NT2/D1 (cell line): ENCODE results near the gene YIF1A.
A peak's percentile ranks its signal among the peaks of the same experiment; 100 is the strongest.
"Not testable (repeated sequence)": the region's sequence is repeated elsewhere in the genome, so short reads cannot be mapped to it uniquely, and the experiment has no call there.

ENCODE experiments used
- DNase-seq: peaks from one replicate; pipeline ENCODE4 v3.0.0-alpha.2; 2011; ENCODE audit warnings: low read depth, low spot score
- H3K27me3 ChIP-seq: 2 replicates; pipeline ENCODE4 v1.6.0; 2011; ENCODE audit warnings: mild to moderate bottlenecking; ENCODE audit not compliant: insufficient read length, insufficient read depth
- H3K36me3 ChIP-seq: 2 replicates; pipeline ENCODE4 v1.6.1; 2011; ENCODE audit warnings: mild to moderate bottlenecking, low read length, mixed read lengths; ENCODE audit not compliant: insufficient read depth, insufficient read length
- H3K4me1 ChIP-seq: 2 replicates; pipeline ENCODE4 v1.5.1; 2011; ENCODE audit not compliant: insufficient read depth, insufficient read length
- H3K4me3 ChIP-seq: 2 replicates; pipeline ENCODE4 v1.5.1; 2011; ENCODE audit warnings: low read depth; ENCODE audit not compliant: insufficient read length
- H3K9ac ChIP-seq: 2 replicates; pipeline ENCODE4 v1.6.0; 2011; ENCODE audit warnings: low read depth; ENCODE audit not compliant: insufficient read length
- H3K9me3 ChIP-seq: 2 replicates; pipeline ENCODE4 v1.5.1; 2011; ENCODE audit warnings: mild to moderate bottlenecking, low read length; ENCODE audit not compliant: insufficient read depth
- SUZ12 ChIP-seq: IDR thresholded peaks from 2 replicates; pipeline ENCODE4 v1.6.1; 2011; ENCODE audit not compliant: insufficient read length, insufficient read depth; ENCODE audit errors: extremely low read depth
- YY1 ChIP-seq: IDR thresholded peaks from 2 replicates; pipeline ENCODE4 v1.6.1; 2011; ENCODE audit not compliant: insufficient read length, insufficient read depth
- ZNF274 ChIP-seq: IDR thresholded peaks from 2 replicates; pipeline ENCODE4 v1.6.1; 2011; ENCODE audit warnings: mild to moderate bottlenecking, low read depth, low read length

The YIF1A gene

DNA sequence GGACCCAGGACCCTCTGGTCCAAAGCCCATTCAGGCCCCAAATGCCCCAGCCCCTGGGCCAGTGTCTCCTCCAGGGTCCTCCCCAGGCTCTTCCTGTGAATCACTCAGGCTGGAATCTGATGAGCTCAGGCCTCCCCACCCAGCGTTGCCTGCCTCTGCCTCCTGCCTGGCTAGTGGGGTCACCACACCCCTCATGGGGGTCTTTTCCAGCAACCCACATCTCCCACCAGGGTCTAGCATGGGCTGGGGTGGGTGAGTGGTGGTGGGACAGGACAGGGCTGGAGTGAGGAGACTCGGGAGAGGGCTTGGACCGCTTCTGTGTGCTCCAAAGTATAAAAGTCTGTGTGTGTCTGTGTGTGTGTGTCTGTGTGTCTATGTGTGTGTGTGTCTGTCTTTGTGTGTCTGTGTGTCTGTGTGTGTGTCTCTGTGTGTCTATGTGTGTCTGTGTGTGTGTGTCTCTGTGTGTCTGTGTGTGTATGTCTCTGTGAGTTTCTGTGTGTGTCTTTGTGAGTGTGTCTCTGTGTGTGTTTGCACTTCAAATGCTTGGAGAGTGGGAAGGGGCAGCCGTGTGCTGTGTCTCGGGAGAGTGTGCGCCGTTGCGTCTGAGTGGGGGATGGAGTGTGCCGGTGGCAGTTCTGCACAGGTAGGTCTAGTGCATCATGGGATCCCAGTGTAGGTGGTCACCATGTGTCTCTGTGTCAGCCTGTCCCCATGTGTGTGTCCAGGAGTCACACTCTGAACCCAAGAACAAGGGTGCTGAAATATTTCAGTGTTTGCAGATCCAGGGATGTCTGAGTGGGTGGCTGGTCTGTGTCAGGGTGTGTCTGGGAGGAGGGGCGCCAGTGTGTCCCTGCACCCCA is 38.5 kb upstream of the YIF1A start:
- H3K9me3 ChIP-seq, result no peaks in the 10 kb centered on the region
- H3K27me3 ChIP-seq, result no peaks in the 10 kb centered on the region
- no peak for DNase-seq
- H3K36me3 ChIP-seq, result peaks cover 17% of the 10 kb centered on the region
- no peak overlapping the region for H3K4me3 ChIP-seq
- H3K4me1 ChIP-seq, result peaks cover 37% of the 10 kb centered on the region
- TF ChIP-seq SUZ12, result no peak
- no peak for TF ChIP-seq YY1
- no peak for TF ChIP-seq ZNF274
- peak overlapping the region; percentile 53 for H3K9ac ChIP-seq

DNA sequence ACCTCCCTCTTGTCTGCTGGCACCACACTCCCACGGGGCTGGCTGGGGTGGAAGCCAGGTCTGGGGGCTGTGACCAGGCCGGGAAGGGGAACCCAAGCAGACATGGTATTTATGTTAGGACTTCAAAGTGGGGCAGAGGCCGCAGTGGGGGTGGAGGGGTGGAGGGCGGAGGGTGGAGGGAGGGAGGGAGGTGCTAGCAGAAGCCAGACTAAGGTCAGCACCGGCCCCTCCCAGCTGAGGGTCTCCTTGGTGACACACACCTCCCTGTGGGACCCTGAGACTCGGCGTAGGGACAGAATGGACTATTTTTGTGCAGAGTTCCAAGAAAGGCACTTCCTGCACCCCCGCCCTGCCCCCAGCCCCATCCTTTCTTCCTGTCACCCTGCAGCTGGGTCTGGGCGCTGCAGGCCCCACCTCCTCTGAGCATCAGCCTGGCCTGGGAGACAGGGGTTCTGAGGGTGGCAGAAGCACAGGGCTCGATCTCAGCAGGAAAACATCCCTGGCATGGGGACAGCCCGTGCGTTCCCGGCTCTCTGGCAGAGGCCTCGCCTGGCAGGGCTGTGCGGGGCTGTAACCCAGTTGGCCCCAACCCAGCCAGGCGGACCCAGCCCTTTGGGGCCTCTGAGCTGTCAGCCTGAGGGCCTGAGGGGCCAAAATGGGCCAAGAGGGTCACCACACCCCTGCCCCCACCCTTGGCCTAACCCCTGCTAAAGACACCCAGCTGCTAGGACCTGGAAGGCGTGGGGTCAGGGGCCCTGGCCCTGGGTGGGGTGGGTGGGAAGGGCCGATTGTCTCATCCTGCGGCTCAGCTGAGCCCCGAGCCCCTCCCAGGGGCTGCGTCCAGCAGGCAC is 37.5 kb upstream of the YIF1A start:
- Histone ChIP-seq H3K9me3 (no peaks in the 10 kb centered on the region), H3K36me3 (peaks cover 7% of the 10 kb centered on the region), H3K4me3 (no peak overlapping the region), H3K9ac (peak overlapping the region; percentile 53), H3K27me3 (no peaks in the 10 kb centered on the region), H3K4me1 (peaks cover 37% of the 10 kb centered on the region)
- TF ChIP-seq SUZ12 (no peak), ZNF274 (no peak), YY1 (no peak)
- no peak for DNase-seq

DNA sequence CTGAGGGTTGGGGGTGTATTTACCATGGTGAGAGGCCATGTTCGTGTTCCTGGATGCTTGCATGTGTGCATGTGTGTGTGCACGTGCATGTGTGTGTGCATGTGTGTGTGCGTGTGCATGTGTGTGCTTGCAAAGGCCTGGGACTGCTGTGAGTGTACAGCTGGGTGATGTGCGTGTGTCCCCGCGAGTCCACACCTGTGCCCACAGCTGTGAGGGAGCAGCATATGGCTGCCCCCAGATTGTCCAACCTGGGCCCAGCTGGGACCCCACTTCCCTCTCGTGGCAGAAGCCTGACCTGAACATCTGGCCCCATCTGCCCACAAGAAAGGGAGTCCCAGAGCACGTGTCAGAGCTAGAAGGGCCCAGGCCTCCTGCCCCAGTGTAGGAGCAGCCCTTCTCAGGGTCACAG is 36.3 kb upstream of the YIF1A start:
- Histone ChIP-seq H3K36me3 (no peaks in the 10 kb centered on the region), H3K9ac (peak overlapping the region; percentile 61), H3K4me3 (no peak overlapping the region), H3K4me1 (peaks cover 37% of the 10 kb centered on the region), H3K27me3 (no peaks in the 10 kb centered on the region), H3K9me3 (no peaks in the 10 kb centered on the region)
- TF ChIP-seq YY1 (no peak), ZNF274 (no peak), SUZ12 (no peak)
- no peak for DNase-seq

DNA sequence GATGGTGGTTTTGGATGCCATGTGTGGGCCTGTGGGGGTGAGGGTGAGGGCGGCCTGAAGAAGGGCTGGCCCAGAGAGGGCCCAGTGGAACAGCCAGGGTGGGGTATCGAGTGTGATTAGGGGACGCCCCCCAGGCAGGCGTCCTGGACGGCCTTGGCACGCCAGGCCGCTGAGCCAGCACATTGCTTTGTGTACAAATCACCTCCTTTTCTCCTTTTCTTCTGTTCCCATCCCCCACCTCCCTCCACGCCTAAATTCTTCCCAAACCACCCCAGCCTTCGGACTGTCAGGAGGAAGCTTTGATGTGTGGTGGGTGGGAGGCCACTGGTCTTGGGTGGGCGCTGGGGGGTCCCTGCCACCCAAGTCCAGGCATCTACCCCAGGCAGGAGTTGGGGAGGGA is 35.7 kb upstream of the YIF1A start:
- TF ChIP-seq YY1 (no peak), ZNF274 (no peak), SUZ12 (no peak)
- Histone ChIP-seq H3K4me1 (peaks cover 37% of the 10 kb centered on the region), H3K9me3 (no peaks in the 10 kb centered on the region), H3K9ac (peak overlapping the region; percentile 61), H3K27me3 (no peaks in the 10 kb centered on the region), H3K4me3 (no peak overlapping the region), H3K36me3 (no peaks in the 10 kb centered on the region)
- no peak for DNase-seq

DNA sequence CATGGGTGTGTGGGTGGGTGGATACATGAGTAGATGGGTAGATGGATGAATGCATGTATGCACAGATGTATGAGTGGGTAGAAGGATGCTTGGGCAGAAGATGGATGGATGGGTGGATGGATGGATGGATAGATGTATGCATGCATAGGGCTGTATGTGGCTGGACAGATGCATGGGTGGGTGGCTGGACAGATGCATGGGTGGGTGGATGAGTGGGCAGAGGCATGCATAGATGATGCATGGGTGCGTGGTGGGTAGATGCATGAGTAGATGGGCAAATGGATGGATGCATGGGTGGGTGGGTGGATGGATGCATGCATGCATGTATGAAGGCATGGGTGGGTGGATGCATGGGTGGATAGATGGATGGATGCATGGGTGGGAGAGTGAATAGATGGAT is 34.7 kb upstream of the YIF1A start:
- no peak overlapping the region for H3K9ac ChIP-seq
- no peak overlapping the region for H3K4me3 ChIP-seq
- no peak for DNase-seq
- H3K27me3 ChIP-seq, result no peaks in the 10 kb centered on the region
- H3K9me3 ChIP-seq, result peaks cover 10% of the 10 kb centered on the region; the same call in 1 of the 2 replicates
- H3K4me1 ChIP-seq, result peaks cover 41% of the 10 kb centered on the region
- no peaks in the 10 kb centered on the region for H3K36me3 ChIP-seq
- TF ChIP-seq SUZ12, result no peak

DNA sequence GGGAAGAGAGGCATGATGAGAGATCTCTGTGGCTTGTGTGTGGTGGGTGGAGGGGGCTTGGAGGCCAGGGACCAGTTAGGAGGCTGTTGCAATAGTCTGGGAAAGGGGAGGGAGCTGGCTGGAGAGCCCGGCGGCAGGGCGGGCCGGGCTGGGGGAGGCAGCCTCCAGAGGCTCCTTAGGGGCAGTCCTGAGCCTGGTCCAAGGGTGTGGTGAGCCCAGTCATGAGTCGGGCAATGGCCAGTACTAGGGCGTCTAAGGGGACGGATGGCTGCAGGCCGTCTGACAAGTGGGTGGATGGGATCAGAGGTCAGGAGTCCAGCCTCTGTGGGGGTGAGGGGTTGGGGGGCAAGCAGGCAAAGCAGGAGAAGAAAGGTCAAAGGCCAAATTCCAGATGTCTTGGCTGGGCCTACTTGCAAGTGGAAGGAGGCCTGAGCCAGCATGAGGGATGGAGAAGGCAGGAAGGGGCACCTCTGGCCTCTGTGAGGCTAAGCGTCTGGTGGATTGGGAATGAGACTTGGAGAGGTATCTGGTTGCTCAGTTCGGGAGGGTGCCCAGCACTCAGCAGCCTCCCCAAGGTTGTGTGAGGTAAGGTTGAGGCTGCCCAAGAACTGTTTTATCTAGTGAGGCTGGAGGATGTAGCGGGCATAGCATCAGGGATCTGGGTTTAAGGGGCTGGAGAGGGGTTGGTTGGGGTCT is 33.9 kb upstream of the YIF1A start:
- Histone ChIP-seq H3K36me3 (no peaks in the 10 kb centered on the region), H3K27me3 (no peaks in the 10 kb centered on the region), H3K4me3 (no peak overlapping the region), H3K9ac (no peak overlapping the region), H3K9me3 (peaks cover 11% of the 10 kb centered on the region; the same call in 1 of the 2 replicates), H3K4me1 (peaks cover 45% of the 10 kb centered on the region)
- no peak for TF ChIP-seq ZNF274
- no peak for DNase-seq

DNA sequence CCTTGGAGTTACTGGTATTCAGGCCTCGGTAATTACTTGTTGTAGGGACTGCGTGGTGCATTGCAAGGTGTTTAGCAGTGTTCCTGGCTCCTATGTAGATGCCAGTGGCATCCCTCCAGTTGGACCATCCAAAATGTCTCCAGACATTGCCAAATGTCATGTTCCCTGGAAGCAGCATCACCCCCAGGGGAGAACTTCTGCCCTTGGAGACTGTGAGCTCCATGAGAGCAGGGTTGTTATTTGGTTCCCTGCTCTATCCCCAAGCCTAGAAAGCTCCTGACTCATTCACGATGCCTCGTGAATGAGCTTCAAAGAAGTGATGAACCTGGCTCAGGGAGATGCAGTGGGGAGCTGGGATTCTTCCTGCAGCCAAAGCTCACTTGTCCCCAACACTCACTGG is 32.7 kb upstream of the YIF1A start:
- no peak overlapping the region for H3K9ac ChIP-seq
- no peak for DNase-seq
- no peak overlapping the region for H3K4me3 ChIP-seq
- peaks cover 3% of the 10 kb centered on the region for H3K27me3 ChIP-seq
- TF ChIP-seq SUZ12, result no peak
- TF ChIP-seq ZNF274, result no peak
- TF ChIP-seq YY1, result no peak
- H3K4me1 ChIP-seq, result peaks cover 41% of the 10 kb centered on the region
- H3K36me3 ChIP-seq, result no peaks in the 10 kb centered on the region
- H3K9me3 ChIP-seq, result peaks cover 11% of the 10 kb centered on the region; the same call in 1 of the 2 replicates

DNA sequence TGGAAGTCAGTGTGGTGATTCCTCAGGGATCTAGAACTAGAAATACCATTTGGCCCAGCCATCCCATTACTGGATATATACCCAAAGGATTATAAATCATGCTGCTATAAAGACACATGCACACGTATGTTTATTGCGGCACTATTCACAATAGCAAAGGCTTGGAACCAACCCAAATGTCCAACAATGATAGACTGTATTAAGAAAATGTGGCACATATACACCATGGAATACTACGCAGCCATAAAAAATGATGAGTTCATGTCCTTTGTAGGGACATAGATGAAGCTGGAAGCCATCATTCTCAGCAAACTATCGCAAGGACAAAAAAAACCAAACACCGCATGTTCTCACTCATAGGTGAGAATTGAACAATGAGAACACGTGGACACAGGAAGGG is 31.8 kb upstream of the YIF1A start:
- Histone ChIP-seq H3K27me3 (peaks cover 11% of the 10 kb centered on the region), H3K4me1 (peaks cover 43% of the 10 kb centered on the region)
- not testable (repeated sequence) for DNase-seq

DNA sequence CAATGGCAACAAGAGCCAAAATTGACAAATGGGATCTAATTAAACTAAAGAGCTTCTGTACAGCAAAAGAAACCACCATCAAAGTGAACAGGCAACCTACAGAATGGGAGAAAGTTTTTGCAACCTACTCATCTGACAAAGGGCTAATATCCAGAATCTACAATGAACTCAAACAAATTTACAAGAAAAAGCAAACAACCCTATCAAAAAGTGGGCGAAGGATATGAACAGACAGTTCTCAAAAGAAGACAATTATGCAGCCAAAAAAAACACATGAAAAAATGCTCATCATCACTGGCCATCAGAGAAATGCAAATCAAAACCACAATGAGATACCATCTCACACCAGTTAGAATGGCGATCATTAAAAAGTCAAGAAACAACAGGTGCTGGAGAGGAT is 31.3 kb upstream of the YIF1A start:
- not testable (repeated sequence) for H3K4me3 ChIP-seq, H3K9ac ChIP-seq, DNase-seq, H3K36me3 ChIP-seq
- peaks cover 43% of the 10 kb centered on the region for H3K4me1 ChIP-seq
- H3K9me3 ChIP-seq, result peaks cover 11% of the 10 kb centered on the region; the same call in 1 of the 2 replicates
- peaks cover 16% of the 10 kb centered on the region for H3K27me3 ChIP-seq

More for the DNA sequence above, 31.8 kb upstream of the YIF1A start:
- peaks cover 11% of the 10 kb centered on the region; the same call in 1 of the 2 replicates for H3K9me3 ChIP-seq
- H3K9ac ChIP-seq, H3K4me3 ChIP-seq, H3K36me3 ChIP-seq: not testable (repeated sequence)
